Activated gamma-delta T cell treated with anti-CD3 and anti-CD28 coated beads, Interleukin-2, amount 50 U/mL, for 16 hours (primary cell): ENCODE measurements around the gene NNAT.

ENCODE experiments used
- DNase-seq: peaks from one replicate; pipeline ENCODE4 v3.0.0-alpha.2; 2020; ENCODE audit warnings: low read depth

NNAT gene

DNA sequence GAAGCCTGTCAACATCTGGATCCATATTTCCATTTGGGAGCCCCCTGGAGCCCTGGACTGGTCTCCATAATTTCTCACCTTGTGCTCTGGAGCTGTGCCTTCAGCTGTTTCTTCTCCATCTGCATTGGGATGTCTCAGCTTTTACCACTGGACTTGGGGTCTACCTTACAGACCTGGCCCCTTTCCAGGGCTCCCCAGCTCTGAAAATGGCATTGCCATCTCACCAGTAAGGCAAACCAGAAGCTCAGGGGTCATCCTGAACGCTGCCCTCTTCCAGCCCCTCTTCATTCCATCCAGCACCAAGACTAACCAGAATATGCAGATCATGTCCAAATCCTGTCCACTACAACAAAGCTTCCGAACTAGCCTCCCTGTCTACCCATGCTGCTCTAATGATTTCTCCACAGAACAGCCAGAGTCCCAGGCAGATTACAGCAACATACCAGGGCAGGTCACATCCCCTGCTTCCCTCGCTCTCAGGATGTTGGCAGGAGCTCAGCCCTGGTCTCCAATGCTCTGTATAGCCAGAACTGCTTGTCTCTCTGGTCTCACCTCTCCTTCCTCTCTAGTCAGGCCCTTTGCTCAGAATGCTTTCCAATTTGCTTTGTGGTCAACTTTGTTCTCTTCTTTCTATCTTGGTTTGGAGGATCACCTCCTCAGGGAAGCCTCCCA is 17.7 kb upstream of the NNAT start:
- DNase-seq, result no peak

GRCh38 chr20:37504404-37505096 is 16.5 kb upstream of the NNAT start:
- no peak for DNase-seq

GRCh38 chr20:37505263-37506151 is 15.5 kb upstream of the NNAT start:
- DNase-seq, result no peak

DNA sequence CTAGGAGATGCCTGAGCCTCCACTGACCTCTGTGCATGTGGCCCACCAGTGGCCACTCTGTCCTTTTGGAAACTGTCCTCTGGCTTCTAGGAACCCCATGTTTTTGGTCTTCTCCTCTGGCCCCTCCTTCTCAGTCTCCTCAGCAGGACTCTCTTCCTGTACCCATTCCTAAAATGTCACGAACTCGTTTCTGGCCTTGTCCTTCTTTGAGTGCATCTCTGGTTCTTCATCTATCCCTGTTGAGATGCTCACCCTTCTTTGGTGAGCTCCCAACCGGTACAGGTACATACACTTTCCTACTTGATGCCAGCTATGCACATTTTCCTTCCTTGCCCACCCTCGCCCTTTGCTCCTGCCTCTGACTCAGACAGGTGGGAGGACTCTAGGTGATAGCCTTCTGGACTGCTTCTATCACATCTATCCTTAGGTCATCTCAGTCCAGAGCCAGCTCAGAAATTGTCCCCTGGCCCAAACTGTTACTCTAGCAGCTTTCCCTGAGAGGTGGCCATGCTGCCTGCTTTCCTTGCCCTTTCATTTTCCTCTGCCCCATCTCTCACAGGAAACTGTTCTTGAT is 14.8 kb upstream of the NNAT start:
- no peak for DNase-seq

DNA sequence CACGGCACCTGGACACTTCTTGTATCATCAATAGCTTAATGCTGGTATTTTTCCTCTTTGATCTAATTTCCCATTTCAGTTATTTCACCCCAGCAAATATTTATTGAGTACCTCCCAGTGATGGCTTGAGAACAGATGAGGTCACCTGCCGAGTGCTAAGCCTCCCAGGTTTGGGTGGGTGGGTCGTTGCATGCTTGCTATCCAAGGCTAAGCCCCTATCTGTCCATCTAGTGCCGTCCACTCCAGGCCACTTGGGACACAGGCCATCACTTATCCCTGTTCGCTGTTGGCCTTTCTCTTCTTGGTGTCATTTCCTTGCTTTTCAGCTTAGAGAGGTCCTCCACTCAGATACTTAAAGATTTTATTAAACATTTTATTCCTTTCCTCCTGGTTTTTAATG is 10.8 kb upstream of the NNAT start:
- DNase-seq, result no peak

- no peak for DNase-seq
These were observed 9.3 kb upstream of the NNAT start for GRCh38 chr20:37511610-37512275.

GRCh38 chr20:37513779-37514359 is 7.2 kb upstream of the NNAT start:
- DNase-seq, result no peak

GRCh38 chr20:37515876-37516275 is 5.2 kb upstream of the NNAT start:
- DNase-seq, result no peak

GRCh38 chr20:37516811-37517750 is 4.0 kb upstream of the NNAT start:
- DNase-seq, result no peak

DNA sequence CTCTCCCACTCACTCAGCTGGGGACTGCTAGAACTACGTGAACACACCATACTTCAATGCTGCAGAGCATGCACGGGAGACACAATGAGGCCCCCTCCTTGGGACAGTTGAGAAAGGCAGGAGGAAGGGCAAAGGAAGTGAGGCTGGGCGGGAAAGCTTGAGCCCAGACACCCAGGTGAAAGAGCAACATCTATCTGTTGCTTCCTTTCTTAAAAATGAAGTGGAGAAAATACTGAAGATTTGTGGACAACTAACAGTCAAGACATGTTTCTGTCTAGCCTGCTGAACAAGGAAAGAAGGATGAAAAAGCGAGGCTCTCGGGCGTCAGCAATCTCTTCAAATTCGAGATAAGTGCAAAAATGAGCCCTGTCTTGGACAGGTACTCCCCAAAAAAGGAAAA is 3.0 kb upstream of the NNAT start:
- DNase-seq, result no peak

DNA sequence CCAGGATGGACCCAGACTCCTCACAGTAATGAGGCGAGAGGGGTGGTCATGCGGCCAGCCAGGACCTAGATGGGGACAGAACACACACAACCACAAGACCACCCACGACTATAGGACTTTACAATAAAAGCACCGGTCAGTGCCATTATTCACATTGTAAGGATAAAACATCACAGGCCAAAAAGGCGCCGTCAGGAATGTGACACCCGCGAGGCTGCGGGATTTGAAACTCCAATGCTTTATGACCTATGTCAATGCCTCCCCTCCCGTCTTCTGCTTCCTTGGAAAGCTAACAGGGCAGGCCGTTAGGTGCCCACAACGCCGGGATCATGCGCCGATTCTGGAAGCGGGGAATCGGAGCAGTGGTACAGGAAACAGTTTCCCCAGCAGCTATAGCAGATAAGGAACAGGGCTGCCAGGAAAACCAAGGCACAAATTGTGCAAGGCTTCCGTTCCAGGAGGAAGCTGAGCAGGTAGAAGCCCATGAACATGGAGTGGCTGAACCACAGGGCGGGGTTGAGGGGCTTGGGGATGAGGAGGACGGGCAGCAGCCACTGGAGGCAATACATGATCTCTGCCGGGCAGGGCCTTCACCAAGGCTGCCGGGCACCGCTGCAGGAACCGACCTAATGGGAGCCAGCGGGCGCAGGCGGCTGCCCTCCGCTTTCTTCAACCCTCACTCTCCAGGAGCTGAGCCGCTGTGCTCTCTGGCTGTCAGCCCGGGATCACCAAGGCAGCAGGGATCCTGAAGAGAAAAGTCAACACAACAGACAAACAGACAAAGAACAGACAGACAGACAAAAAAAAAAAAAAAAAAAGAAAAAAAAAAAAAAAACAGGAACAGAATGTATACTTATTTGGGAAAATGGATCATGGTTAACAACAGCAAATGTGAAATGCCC is 2.2 kb upstream of the NNAT start:
- DNase-seq, result no peak

- DNase-seq, result no peak
These were observed 1.3 kb upstream of the NNAT start for GRCh38 chr20:37519508-37520418.

DNA sequence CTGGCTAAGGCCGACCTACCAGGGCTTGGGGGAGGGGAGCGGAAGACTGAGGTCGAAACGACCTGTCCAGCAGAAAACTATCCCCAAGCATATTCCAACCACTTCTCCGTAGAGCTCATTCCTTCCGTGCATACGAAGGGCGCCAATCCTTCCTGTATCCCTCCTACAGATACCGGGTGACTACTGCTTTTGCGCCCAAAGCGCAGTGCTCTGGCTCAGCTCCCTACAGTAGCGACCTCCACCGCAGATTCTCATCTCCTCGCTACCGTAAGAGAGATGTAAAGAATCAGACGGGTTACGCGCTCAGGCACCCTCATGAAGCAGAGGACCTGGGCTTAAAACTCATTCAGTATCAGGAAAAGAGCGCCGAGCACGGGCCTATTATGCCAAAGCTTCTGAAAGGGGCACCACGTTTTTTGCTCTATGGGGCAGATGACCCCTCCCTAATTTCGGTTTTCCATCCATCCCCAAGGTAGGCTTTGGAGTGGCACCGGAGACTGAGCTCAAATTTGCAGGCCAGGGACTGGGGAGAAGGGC is 563 bp upstream of the NNAT start:
- DNase-seq, result no peak

- no peak for DNase-seq
These were observed 1.4 kb downstream of the NNAT start for GRCh38 chr20:37522260-37523011.

DNA sequence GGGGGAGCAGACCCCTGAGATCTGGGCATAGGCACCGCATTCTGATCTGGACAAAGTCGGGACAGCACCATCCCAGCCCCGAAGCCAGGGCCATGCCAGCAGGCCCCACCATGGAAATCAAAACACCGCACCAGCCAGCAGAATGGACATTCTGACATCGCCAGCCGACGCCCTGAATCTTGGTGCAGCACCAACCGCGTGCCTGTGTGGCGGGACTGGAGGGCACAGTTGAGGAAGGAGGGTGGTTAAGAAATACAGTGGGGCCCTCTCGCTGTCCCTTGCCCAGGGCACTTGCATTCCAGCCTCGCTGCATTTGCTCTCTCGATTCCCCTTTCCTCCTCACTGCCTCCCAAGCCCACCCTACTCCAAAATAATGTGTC is 2.0 kb downstream of the NNAT start:
- no peak for DNase-seq

DNA sequence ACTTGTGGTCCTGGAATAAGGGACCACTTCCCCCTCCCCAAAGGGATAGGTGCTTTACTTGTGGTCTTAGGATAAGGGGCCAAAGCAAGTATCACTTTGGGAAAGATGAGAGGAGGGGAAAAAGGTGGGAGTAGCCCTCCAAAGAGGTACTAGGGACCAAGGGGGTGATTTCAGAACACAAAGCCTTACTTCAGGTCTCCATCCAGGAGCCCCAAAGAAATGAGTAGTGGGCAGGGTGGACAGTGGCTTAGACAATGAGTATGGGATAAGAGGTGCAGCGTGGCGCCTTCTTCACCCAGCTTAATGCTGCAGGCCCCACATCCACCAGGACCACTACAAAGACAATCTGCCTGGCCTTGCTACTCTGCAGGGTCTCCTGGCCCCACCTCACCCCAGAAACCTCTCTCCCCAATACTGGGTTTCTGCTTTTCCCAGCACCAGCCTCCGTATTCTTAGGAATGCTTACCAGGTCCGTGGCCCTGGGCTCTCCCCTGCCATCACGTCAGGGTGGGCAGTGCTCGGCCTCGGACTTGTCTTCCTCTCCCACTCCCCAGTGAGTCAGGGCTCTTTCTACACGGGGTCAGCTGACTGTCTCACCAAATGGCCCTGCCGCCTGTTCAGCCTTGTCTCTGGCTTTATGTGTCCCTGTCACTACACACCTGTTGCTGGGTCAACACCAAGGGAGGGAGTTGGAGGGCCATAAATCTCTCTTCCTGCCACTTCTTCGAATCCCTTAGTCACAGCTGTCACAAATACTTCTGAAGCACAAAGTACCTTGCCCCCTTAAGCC is 3.1 kb downstream of the NNAT start:
- no peak for DNase-seq
